AG04450 (cell line): ENCODE data around the gene NPBWR2. TPM values are rescaled to one million over a fixed set of nuclear protein-coding genes. Genes with fewer than 3 reads are reported as not detected.

Source experiments
- CTCF ChIA-PET: fragments of 300-600, 350-600 bp; formaldehyde crosslinking; extraction: SDS; loops from one replicate; lab custom pipeline; 2022; ENCODE audit warnings: antibody characterized with exemption, inconsistent platforms; lab: Charles Lee
- POLR2A ChIA-PET: fragments of 350-600 bp; formaldehyde crosslinking; extraction: SDS; loops from one replicate; lab custom pipeline; 2021; ENCODE audit warnings: antibody characterized with exemption, inconsistent platforms; lab: Yijun Ruan, JAX
- DNase-seq: peaks from one replicate; pipeline ENCODE4 v3.0.0-alpha.2; 2011; ENCODE audit warnings: low read depth, low spot score
- H3K27ac ChIP-seq: one replicate; pipeline ENCODE4 v1.5.1; 2012; ENCODE audit warnings: low read depth, low read length, control low read depth
- H3K27me3 ChIP-seq: one replicate; pipeline ENCODE4 v1.6.0; 2012; ENCODE audit warnings: low read length; ENCODE audit not compliant: control insufficient read depth, insufficient read depth
- H3K4me3 ChIP-seq: 2 replicates; pipeline ENCODE4 v1.5.1; 2011; ENCODE audit warnings: mild to moderate bottlenecking, low read depth, low read length, control low read depth
- H3K9me3 ChIP-seq: 2 replicates; pipeline ENCODE4 v1.5.1; 2012; ENCODE audit warnings: low read length; ENCODE audit not compliant: control insufficient read depth, insufficient read depth
- polyA plus RNA-seq: library from polyadenylated mRNA; depleted of rRNA; stranded (reverse); fragments of >200 nt; gene quantifications from 2 replicates; pipeline ENCODE4 v1.2.3, GENCODE V29; 2011; rRNA removed
- small RNA-seq: library from RNA; depleted of rRNA; stranded (forward); fragments of <200 nt; gene quantifications from one replicate; pipeline ENCODE3, GENCODE V24; 2012; ENCODE audit warnings: low read depth; ENCODE audit not compliant: insufficient read length
- TF ChIP-seq, protein P1 (sequence below): IDR thresholded peaks from 2 replicates; pipeline ENCODE4 v1.5.1; 2011; ENCODE audit warnings: low read depth, low read length, control low read depth, inconsistent platforms

NPBWR2 gene
- polyA plus RNA-seq, 1 experiment: not detected

- Histone ChIP-seq H3K4me3 (no peak overlapping the region), H3K9me3 (no peaks in the 10 kb centered on the region; the same call in 1 of the 2 replicates), H3K27ac (no peak overlapping the region), H3K27me3 (peaks cover 23% of the 10 kb centered on the region)
- DNase-seq: no peak
- CTCF ChIA-PET: interaction anchor here (2.0 kb wide), 1 partner anchor 17 kb away, joined by 13 read pairs; no protein-coding TSS in a partner anchor
- POLR2A ChIA-PET: no interaction called here
- TF ChIP-seq, protein P1, sequence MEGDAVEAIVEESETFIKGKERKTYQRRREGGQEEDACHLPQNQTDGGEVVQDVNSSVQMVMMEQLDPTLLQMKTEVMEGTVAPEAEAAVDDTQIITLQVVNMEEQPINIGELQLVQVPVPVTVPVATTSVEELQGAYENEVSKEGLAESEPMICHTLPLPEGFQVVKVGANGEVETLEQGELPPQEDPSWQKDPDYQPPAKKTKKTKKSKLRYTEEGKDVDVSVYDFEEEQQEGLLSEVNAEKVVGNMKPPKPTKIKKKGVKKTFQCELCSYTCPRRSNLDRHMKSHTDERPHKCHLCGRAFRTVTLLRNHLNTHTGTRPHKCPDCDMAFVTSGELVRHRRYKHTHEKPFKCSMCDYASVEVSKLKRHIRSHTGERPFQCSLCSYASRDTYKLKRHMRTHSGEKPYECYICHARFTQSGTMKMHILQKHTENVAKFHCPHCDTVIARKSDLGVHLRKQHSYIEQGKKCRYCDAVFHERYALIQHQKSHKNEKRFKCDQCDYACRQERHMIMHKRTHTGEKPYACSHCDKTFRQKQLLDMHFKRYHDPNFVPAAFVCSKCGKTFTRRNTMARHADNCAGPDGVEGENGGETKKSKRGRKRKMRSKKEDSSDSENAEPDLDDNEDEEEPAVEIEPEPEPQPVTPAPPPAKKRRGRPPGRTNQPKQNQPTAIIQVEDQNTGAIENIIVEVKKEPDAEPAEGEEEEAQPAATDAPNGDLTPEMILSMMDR: no peak
Measured at GRCh38 chr20:64056639-64056888, 50.8 kb downstream of the NPBWR2 start.

GRCh38 chr20:64055893-64056638, 51.3 kb downstream of the NPBWR2 start:
- ChIA-PET CTCF (interaction anchor here (2.0 kb wide), 1 partner anchor 16 kb away, joined by 13 read pairs; no protein-coding TSS in a partner anchor), POLR2A (no interaction called here)
- DNase-seq: no peak
- Histone ChIP-seq H3K27me3 (peaks cover 26% of the 10 kb centered on the region), H3K27ac (no peak overlapping the region), H3K9me3 (no peaks in the 10 kb centered on the region; the same call in 1 of the 2 replicates), H3K4me3 (no peak overlapping the region)
- TF ChIP-seq, protein P1: no peak

- Histone ChIP-seq H3K27me3 (peaks cover 33% of the 10 kb centered on the region), H3K9me3 (no peaks in the 10 kb centered on the region; the same call in 1 of the 2 replicates), H3K4me3 (no peak overlapping the region), H3K27ac (no peak overlapping the region)
- DNase-seq: no peak
- ChIA-PET CTCF (no interaction called here), POLR2A (no interaction called here)
- TF ChIP-seq, protein P1: no peak
Measured at GRCh38 chr20:64055396-64055892, 51.9 kb downstream of the NPBWR2 start.

DNA sequence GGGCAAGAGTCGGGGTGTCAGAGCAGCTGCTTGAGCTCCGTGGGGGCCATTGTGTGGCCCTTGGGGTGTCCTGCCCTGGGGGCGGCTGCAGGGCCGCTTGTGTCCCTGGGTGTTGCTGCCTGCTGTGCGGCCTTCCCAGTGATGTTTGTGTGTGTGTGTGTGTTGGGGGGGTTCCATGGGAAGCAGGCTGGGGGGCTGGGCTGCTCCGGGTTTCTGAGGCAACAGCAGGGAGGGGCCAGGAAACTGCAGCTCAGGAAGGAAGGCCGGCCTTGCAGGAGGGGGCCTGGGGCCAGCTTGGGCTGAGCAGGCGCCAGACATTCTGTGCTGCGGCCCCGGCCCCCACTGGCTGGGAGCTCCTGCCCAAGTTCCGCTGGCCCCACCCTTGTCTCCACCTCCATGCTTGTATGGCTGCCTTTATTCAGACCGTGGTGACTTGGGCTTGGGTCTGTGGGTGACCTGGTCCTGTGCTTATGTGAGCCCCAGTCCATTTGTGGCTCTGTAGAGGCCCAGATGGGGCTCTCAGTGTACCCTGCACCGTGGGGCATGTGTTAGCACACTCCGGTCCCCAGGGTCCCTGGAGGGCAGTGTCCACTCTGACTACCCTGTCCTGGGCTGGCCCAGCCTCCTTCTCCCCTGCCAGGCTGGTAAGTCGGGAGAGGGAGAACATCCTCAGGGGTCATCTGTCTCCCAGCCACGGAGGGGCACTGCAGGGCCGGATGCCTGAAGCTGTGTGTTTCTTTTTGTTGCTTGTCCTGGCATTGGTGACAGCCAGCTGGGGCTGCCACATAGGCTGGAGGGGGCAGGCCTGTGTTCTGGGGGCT, 53.3 kb downstream of the NPBWR2 start:
- TF ChIP-seq, protein P1: peak; percentile 28; the same call in 1 of the 2 replicates
- peaks cover 42% of the 10 kb centered on the region for H3K27me3 ChIP-seq
- H3K27ac ChIP-seq: no peak overlapping the region
- no peak for DNase-seq
- no peaks in the 10 kb centered on the region; the same call in 1 of the 2 replicates for H3K9me3 ChIP-seq
- ChIA-PET CTCF (interaction anchor here (0.6 to 1.2 kb wide), 2 partner anchors 13 to 15 kb away, joined by 3 to 4 read pairs; no protein-coding TSS in a partner anchor), POLR2A (interaction anchor here (0.8 kb wide), 1 partner anchor 28 kb away, joined by 3 read pairs; no protein-coding TSS in a partner anchor)
- H3K4me3 ChIP-seq: no peak overlapping the region

Small RNAs within 50 kb of the gene (small RNA-seq; reads per million reads assigned to genes)
- gene AL355803.1 (not detected), gene MIR6813 (not detected)

Other genes with a start within 250 kb of the NPBWR2 start
- gene ABHD16B, start 246.1 kb downstream of the NPBWR2 start, polyA plus RNA-seq: not detected in 2 replicates
- gene TPD52L2, start 242.3 kb downstream of the NPBWR2 start, polyA plus RNA-seq: 202 and 219 TPM in 2 replicates
- gene DNAJC5, start 212.4 kb downstream of the NPBWR2 start, polyA plus RNA-seq: 36.7 and 40.9 TPM in 2 replicates
- gene UCKL1, start 151.1 kb downstream of the NPBWR2 start, polyA plus RNA-seq: 18.0 and 22.3 TPM in 2 replicates
- gene ZNF512B, start 137.6 kb downstream of the NPBWR2 start, polyA plus RNA-seq: 4.0 and 6.0 TPM in 2 replicates
- gene SAMD10, start 127.9 kb downstream of the NPBWR2 start, polyA plus RNA-seq: 1.3 and 1.8 TPM in 2 replicates
- 38.5 and 47.5 TPM in 2 replicates for gene PRPF6, start 126.4 kb downstream of the NPBWR2 start, polyA plus RNA-seq
- gene C20orf204, start 71.4 kb downstream of the NPBWR2 start, polyA plus RNA-seq: 0.01 and 0.07 TPM in 2 replicates
- not detected in 2 replicates for gene SOX18, start 57.9 kb downstream of the NPBWR2 start, polyA plus RNA-seq
- gene TCEA2, start 44.4 kb downstream of the NPBWR2 start, polyA plus RNA-seq: 12.8 and 18.0 TPM in 2 replicates
- 7.5 and 9.3 TPM in 2 replicates for gene RGS19, start 28.0 kb downstream of the NPBWR2 start, polyA plus RNA-seq
- gene OPRL1, start 27.5 kb downstream of the NPBWR2 start, polyA plus RNA-seq: 0.86 and 1.1 TPM in 2 replicates
- gene LKAAEAR1, start 23.2 kb downstream of the NPBWR2 start, polyA plus RNA-seq: not detected in 2 replicates
- not detected in 2 replicates for gene MYT1, start 56.9 kb upstream of the NPBWR2 start, polyA plus RNA-seq
- 32.4 and 42.7 TPM in 2 replicates for gene PCMTD2, start 148.2 kb upstream of the NPBWR2 start, polyA plus RNA-seq